H4 (cell line): ENCODE measurements around the gene DENR. TPM values are rescaled to one million over a fixed set of nuclear protein-coding genes. Genes with fewer than 3 reads are reported as not detected.
"Not testable (repeated sequence)": the region's sequence is repeated elsewhere in the genome, so short reads cannot be mapped to it uniquely, and the experiment has no call there.

Source experiments
- DNase-seq: peaks from one replicate; pipeline ENCODE4 v3.0.0-alpha.2; 2015; ENCODE audit warnings: low spot score
- total RNA-seq: library from RNA; depleted of rRNA; stranded (reverse); fragments of >200 nt; shearing (Covaris generic); gene quantifications from 2 replicates; pipeline ENCODE4 v1.2.3, GENCODE V29; 2014; rRNA removed

DENR gene, protein sequence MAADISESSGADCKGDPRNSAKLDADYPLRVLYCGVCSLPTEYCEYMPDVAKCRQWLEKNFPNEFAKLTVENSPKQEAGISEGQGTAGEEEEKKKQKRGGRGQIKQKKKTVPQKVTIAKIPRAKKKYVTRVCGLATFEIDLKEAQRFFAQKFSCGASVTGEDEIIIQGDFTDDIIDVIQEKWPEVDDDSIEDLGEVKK
- total RNA-seq: 50.6 and 55.4 TPM in 2 replicates

DNA sequence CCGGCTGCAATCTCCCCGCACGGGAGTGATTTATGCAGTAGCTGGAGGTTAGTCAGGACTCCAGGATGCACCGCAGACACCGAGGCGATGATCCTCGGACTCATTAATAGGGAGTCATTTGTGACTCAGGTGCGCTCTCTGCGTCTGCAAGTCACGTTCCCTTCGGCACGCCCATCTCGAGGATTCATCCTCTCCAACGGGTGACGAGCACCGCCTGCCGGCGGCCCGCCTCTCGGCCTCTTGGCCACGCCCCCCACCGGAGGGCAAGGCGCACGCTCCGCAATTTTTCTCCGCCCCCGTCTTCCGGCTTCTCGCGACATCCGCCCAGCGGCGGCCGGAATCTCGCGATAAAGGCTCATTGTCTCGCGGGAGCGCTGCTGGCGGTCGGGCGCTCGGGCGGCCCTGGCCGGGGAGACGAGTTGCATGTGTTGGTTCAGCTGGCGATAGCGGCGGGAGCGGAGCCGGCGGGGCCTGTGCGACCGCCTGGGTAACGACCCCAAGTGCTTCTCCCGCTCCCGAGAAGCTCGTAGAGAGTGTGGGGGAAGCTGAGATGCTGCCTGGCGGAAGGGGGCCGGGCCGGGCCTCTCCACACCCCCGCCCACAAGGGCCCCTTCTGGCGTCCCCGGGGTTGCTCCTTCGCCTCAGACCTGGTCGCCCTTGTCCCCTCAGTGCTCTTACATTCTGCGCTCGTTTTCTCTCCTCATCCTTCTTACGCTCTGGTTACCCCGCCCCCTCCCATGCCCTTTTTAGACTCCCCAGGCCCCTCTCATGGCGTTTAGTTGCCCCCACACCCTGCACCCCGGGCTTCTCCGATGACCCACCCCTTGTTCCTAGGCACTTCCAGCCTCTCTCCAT, at the start of gene DENR:
Gene DENR, plus strand, starts transcription at position 361 of the 855 bp plus-strand sequence. CDS start 878 bp downstream, outside the sequence.
- peak; percentile 94 for DNase-seq

DNA sequence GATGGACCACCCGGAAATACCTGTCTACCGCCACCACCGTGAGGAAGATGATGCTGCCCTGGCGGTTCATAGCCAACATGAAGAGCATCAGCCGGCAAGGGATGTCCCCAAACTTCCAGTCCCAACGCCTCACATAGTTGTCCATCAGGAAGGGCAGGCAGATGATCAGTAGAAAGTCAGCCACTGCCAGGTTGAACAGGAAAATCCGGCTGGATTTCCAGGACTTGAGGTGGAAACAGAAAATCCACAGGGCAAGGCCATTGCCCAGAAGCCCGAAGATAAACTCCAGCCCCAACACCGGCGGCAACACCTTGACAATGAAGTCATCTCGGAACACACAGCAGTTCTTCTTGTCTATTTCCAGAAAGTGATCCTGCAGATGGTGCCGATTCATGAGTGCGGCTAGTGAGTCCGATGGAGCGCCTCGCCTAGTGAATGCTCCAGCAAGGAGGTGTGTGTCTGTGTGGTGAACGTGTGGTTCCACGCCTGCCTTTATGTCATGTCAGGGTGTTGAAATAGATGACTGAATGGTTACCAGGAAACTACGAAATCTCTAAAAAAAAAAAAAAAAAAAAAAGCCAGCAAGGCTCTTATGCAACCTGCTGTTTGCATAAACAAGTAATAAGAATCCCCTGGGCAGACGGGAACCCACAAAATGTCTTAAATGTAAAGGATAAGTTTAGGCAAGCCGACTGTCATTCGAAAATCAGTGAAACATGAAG, 49.6 kb upstream of the DENR start, which contains the start of gene HCAR2:
Gene HCAR2, minus strand, starts transcription at position 468 of the 722 bp plus-strand sequence. Its CDS starts 74 bp downstream, at position 394.
- peak; percentile 48 for DNase-seq

GRCh38 chr12:122703841-122704240, 48.8 kb upstream of the DENR start:
- not testable (repeated sequence) for DNase-seq

DNA sequence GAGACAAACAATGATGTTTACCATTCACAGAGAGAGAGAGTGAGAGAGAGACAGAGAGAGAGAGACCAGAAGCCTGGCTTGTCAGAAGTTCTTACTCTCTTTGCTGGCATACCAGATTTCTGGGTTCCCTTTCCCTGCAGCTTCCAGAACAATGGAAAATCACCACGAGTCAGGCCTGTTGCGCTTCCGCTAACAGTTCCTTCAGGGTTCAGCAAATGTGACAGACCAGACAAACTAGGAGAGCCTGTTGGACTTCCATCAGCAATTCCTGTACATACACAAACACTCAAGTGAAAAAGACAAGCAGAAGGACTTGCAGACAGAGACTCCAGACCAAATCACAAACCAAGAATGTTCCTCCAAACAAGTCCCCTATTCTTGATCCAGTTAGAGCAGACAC, 43.3 kb upstream of the DENR start:
- DNase-seq: not testable (repeated sequence)

DNA sequence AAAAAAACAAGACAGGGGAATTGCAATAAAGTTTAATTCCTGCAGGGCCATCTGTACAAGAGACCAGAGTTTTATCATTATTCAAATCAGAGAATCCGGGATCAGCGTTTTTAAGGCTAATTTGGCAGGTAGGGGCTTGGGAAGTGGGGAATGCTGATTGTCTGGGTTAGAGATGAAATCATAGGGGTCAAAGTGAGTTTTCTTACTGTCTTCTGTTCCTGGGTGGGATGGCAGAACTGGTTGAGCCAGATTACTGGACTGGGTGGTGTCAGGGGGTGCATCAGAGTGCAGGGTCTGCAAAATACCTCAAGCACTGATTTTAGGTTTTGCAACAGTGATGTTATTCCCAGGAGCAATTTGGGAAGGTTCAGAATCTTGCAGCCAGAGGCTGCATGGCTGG, 42.3 kb upstream of the DENR start:
- DNase-seq: not testable (repeated sequence)

DNA sequence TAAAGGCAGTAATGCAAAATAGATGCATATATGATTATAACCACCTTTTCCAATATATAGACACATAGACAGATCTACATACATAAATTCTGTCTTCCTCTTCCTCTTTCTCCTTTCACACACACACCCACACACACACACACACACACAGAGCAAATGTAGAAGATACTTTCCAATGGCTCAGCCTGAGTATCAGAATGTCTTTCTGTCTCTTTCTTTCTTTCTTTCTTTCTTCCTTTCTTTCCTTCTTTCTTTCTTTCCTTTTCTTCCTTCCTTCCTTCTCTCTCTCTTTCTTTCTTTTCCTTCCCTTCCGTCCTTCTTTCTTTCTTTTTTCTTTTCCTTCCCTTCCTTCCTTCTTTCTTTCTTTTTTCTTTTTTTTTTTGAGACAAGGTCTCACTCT, 41.4 kb upstream of the DENR start:
- not testable (repeated sequence) for DNase-seq

GRCh38 chr12:122713491-122714188, 39.0 kb upstream of the DENR start:
- DNase-seq: not testable (repeated sequence)

DNA sequence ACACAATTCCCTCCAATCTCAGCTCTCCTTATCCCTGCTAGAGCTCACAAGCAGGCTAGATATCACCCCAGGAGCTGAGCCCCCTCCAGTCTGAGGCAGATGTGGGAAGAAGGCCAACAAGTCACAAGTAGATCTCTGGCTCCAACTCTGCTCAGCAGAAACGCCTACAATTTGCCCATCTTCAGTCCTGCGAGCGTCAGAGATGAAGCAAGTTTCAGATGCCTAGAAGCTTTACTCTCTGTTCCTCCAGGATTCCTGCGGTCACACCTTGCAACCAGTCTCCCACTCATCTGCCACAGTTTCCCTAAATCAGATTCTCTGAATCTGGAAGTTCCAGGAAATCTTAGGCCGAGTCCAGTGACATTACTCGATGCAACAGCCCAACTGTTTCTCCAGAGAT, 37.4 kb upstream of the DENR start:
- DNase-seq: not testable (repeated sequence)

DNA sequence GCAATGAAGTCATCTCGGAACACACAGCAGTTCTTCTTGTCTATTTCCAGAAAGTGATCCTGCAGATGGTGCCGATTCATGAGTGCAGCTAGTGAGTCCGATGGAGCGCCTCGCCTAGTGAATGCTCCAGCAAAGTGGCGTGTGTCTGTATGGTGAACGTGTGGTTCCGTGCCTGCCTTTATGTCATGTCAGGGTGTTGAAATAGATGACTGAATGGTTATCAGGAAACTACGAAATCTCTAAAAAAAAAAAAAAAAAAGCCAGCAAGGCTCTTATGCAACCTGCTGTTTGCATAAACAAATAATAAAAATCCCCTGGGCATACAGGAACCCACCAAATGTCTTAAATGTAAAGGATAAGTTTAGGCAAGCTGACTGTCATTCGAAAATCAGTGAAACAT, 36.0 kb upstream of the DENR start, which contains the start of gene HCAR3:
Gene HCAR3, minus strand, starts transcription at position 154 of the 400 bp plus-strand sequence. Its CDS starts 74 bp downstream, at position 80.
- DNase-seq: not testable (repeated sequence)

DNA sequence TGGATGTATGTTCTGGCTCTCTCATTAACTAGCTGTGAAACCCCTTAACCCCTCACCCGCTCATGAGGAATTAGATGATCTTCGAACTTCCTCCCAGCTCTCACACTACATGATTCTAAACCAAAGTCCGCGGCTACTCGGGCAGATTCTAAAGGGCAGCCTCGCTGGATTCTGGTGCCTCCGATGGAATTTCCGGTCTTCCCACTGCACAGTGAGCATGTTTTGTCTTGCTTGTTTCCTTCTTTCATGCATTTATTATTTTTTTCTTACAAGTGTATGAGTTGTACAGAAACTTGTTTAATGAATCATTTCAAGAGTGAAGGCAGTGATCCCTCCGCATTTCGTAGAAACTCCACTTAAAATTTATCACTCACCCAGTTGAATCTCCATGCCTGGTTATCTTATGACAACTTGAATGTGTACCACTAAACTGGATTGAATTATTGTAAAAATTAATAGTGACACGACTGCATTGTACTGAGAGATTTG, 31.5 kb upstream of the DENR start:
- no peak for DNase-seq

DNA sequence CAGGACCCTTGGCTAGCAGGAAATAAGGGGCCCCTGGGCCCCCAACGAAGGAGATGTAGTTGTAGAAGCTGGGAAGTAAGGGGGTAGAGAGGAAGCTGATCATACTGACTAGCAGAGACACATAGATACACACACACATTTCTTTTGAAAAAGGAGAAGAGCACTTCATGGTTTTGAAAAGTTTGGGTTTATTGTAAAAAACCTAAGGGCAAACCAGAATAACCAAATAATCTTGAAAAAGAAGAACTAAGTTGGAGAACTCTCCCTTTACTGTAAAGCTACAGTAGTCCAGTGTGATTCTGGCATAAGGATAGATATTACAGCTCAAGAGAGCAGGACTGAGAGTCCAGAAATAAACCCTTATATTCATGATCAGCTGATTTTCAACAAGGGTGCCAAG, 30.2 kb upstream of the DENR start:
- DNase-seq: no peak

DNA sequence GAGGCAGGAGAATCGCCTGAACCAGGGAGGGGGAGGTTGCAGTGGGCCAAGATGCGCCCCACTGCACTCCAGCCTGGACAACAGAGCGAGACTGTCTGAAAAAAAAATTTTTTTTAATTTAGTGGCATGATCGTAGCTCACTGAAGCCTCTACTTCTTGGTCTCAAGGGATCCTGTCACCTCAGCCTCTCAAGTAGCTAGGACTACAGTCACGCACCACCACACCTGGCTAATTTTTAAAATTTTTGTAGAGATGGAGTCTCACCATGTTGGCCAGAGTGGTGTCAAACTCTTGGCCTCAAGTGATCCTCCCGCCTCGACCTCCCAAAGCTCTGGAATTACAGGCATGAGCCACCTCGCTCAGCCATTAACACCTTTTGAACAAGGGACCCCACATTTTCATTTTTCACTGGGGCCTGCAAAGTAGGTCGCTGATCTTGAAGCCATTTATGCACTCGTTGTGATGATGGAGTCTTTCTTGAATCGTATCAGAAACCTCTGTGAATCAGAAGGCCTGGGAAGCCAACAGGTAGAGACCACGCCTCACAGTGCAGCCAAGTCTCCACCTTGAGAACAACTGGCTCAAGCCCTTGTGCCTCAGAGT, 27.9 kb upstream of the DENR start:
- no peak for DNase-seq

- DNase-seq: no peak
These were observed 27.1 kb upstream of the DENR start for GRCh38 chr12:122725452-122726079.

DNA sequence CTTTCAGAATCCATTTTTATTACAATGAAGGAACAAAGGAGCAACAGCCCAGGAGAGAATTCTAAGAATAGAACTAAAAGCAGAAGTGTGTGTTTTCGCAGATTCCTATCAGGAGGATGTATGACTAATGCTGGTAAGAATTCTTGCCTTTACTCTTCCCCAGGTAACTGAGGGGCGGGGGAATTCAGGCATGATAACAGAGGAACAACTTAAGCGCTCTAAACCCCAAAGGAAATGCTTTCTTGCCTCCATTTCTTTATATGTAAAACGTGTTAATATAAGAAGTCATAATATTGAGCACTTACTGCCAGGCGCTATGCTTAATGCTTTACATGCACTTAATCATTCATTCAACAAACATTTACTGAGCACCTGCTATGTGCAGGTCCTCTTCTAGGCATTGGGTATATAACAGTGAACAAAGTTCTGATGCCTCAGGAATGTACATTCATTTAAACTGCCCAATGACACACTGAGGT, 26.5 kb upstream of the DENR start:
- DNase-seq: no peak

DNA sequence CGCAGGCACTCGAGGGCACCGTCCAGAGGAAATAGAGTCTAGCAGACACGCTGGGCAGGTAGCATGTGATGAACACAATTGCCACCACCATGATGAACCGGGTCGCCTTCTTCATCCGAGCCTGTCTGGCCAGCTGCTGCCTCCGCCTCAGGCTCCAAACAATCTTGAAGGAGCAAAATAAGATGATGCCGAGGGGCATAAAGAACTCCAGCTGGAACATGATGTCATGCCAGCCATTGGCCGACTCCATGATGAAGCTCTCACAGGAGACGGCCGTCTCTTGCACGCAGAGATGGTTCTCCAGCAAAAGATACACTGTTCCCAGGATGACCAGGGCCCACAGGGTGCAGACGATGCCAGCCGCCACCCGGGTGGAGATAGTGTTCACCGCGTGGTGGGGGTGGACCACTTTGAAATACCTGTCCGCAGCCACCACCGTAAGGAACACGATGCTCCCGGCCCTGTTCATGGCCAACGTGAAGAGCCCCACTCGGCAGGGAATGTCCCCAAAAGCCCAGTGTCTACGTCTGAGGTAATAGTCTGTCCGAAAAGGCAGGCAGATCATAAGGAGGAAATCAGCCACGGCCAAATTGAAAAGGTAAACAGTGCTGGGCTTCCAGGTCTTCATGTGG, 22.9 kb upstream of the DENR start:
- DNase-seq: no peak

DNA sequence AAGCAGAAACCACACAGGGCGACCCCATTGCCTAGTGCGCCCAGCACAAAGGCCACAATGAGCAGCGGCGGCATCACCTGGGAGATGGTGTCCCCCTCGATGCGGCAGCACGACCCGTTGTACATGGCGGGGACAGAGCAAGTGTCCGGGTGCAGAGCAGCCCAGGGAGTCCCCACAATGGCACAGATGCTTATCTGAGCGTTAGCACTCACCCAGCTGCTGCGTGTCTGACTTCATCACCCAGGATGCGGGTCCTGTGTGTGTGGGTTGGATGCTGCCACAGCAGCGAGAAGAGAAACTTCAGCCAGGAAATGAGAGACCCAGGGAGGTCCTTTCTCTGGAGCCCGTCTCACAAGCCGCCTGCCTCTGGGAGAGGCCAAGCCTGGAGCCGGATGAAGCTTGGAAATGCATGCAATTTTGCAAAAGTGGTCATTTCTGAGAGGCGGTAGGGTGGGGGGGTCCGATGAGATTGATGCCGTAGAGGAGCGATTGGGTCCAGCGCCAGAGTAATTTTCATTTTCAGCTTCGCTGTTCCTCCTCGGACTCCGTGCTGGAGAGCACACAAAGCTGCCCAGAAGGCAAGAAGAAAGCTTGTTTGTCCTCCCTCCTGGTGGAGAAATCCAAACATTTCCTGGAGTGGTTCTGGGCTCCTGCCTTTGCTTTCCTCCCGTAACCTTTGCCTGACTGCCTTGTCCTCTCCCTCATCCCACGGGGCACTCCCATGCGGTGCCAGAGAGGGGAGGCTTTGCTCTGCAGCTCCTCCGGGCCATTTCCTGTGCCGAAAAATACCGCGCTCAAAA, 22.2 kb upstream of the DENR start, which contains the start of gene HCAR1:
Gene HCAR1, minus strand, starts transcription at position 630 of the 800 bp plus-strand sequence. Its CDS starts 505 bp downstream, at position 125.
- DNase-seq: no peak

DNA sequence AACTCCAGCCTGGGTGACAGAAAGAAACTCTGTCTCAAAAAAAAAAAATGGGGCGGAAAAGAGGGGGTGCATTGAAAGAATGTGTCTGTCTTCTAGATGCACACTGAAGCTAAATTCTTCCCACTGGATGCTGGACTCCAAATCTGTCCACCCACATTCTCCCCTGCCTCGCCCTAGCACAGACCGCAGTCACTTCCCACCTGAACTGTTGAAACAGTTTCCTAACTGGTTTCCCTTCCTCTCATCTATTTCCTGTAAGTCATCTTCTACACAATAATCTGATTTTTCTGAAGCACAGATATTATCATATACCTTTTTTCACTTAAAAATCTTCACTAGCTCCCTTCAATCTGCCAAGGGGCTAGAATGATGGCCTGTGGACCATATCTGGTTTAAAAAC, 20.5 kb upstream of the DENR start:
- no peak for DNase-seq

DNA sequence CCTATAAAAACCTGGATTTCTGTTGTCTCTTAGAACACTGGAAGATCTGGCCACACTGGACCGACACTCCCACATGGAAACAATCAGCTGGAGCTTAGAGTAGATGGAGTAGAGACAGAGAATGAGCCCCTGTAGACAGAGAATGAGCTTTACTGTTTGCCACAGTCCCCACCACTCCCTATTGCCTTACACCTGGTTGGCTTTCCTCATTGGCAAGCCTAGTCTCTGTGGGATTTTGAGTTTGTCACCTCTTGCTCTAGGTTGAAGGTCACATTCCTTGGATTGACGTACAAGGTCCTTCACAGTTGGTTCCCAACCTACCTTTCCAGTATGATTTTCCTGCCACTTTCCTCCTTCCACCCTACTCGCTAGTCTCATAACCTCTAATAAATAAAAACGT, 20.0 kb upstream of the DENR start:
- DNase-seq: no peak

GRCh38 chr12:122738571-122738970, 14.1 kb upstream of the DENR start:
- DNase-seq: peak; percentile 21
